Breast epithelium (tissue), 3 donors: ENCODE measurements around the gene MEF2C.

Source experiments
- POLR2A ChIP-seq: fragments of 450-650 bp; IDR thresholded peaks from one replicate; pipeline ENCODE4 v1.6.1; 2016; ENCODE audit warnings: antibody characterized with exemption, mild to moderate bottlenecking, moderate library complexity
- TF ChIP-seq, protein P1 (sequence below), 3 donors: fragments of 450-650 bp; IDR thresholded peaks; one replicate each; pipeline ENCODE4 v1.5.1; 2016 to 2017; ENCODE audit warnings: antibody characterized with exemption in 3 of 3, mild to moderate bottlenecking in 3 of 3, moderate library complexity in 3 of 3

DNA sequence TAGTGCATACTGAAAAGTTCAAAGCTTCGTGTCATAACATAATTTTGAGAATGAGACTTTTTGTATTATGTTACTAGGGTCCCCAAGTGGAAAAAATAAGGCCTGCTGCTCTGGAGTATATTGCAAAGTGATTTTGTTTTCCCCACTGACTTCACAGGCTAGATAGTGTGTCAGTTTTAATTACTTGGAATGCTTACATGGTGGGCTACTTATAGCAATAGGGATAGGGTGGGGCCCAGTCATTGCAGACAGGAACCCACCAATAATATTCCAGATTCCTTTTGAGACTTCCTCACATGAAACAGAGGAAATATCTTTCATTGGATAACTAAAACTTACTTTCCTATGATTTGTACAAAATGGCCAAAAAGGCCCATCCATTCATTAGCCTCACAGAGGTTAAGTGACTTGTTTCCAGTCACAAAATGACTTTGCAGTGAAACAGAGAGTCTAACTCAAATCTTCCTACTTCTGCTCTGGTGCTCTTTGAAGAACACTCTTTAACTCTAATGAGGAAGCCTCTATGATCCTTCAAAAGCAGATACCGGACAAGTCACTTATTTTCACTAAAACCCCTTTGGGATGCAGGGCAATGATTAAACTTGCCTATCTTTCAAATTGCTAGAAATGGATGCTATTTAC, 16.2 kb upstream of the MEF2C start:
- TF ChIP-seq, protein P1, sequence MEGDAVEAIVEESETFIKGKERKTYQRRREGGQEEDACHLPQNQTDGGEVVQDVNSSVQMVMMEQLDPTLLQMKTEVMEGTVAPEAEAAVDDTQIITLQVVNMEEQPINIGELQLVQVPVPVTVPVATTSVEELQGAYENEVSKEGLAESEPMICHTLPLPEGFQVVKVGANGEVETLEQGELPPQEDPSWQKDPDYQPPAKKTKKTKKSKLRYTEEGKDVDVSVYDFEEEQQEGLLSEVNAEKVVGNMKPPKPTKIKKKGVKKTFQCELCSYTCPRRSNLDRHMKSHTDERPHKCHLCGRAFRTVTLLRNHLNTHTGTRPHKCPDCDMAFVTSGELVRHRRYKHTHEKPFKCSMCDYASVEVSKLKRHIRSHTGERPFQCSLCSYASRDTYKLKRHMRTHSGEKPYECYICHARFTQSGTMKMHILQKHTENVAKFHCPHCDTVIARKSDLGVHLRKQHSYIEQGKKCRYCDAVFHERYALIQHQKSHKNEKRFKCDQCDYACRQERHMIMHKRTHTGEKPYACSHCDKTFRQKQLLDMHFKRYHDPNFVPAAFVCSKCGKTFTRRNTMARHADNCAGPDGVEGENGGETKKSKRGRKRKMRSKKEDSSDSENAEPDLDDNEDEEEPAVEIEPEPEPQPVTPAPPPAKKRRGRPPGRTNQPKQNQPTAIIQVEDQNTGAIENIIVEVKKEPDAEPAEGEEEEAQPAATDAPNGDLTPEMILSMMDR (IDR thresholded peaks at IDR 0.05), result no peak
- TF ChIP-seq POLR2A, result no peak
